Right lobe of liver (tissue), 4 donors: ENCODE data around the gene GOLGB1.

Experiments
- CTCF ChIP-seq, 4 donors: fragments of 200-600 bp in 3 of 4; fragments of 450-650 bp in 1 of 4; IDR thresholded peaks; one replicate each; pipeline versions ENCODE4 v1.5.1 to v1.8.0; 2016 to 2022; ENCODE audit warnings: antibody characterized with exemption in 4 of 4, mild to moderate bottlenecking in 2 of 4
- POLR2A ChIP-seq: fragments of 450-650 bp; IDR thresholded peaks from one replicate; pipeline ENCODE4 v1.6.1; 2017; ENCODE audit warnings: antibody characterized with exemption, mild to moderate bottlenecking
- donor health status: DM: no; HTN: no; CAD: no.
- donor health status: DM: no; HTN: no; CAD: no.
- donor health status: DM: no; HTN: yes; CAD: no.

- TF ChIP-seq CTCF (IDR thresholded peaks at IDR 0.05) (no peak), POLR2A (no peak)
These were observed 14.4 kb downstream of the GOLGB1 start for GRCh38 chr3:121735047-121735696.
